HL-60 (cell line): ENCODE data around the gene USP43.
"Not testable (repeated sequence)": the region's sequence is repeated elsewhere in the genome, so short reads cannot be mapped to it uniquely, and the experiment has no call there.

Experiments
- DNase-seq, 2 experiments: peaks; one replicate each; pipeline ENCODE4 v3.0.0-alpha.2; 2010 to 2020; ENCODE audit warnings: low read depth in 1 of 2, low spot score in 1 of 2
- H3K27ac ChIP-seq: fragments of 250-450 bp; sonication (Bioruptor Pico); replicated peaks from 2 replicates; pipeline ENCODE4 v1.5.1; 2020; ENCODE audit warnings: mild to moderate bottlenecking, moderate library complexity
- H3K27me3 ChIP-seq: fragments of 250-450 bp; sonication (Bioruptor Pico); 2 replicates; pipeline ENCODE4 v1.5.1; 2021; ENCODE audit warnings: mild to moderate bottlenecking, moderate library complexity; ENCODE audit not compliant: insufficient read depth, poor library complexity, severe bottlenecking
- H3K4me3 ChIP-seq: replicated peaks from 2 replicates; pipeline ENCODE4 v1.5.1; 2011; ENCODE audit warnings: mild to moderate bottlenecking, control low read depth, low read length; ENCODE audit not compliant: insufficient read depth
- GABPA ChIP-seq: IDR thresholded peaks from 2 replicates; pipeline ENCODE4 v1.6.1; 2012; ENCODE audit warnings: low read depth
- POLR2AphosphoS5 ChIP-seq: IDR thresholded peaks from 2 replicates; pipeline ENCODE4 v1.6.1; 2012; ENCODE audit warnings: low read depth
- SPI1 ChIP-seq: IDR thresholded peaks from 2 replicates; pipeline ENCODE4 v1.6.1; 2012; ENCODE audit warnings: low read depth, mild to moderate bottlenecking, borderline replicate concordance
- TF ChIP-seq, protein P1 (sequence below): IDR thresholded peaks from one replicate; pipeline ENCODE4 v1.5.1; 2011; ENCODE audit warnings: low read length, control low read depth, inconsistent platforms; ENCODE audit not compliant: insufficient read depth
- TF ChIP-seq, protein P2 (sequence below): IDR thresholded peaks from 2 replicates; pipeline ENCODE4 v1.6.1; 2012; ENCODE audit warnings: low read depth; ENCODE audit not compliant: insufficient replicate concordance

The USP43 gene

DNA sequence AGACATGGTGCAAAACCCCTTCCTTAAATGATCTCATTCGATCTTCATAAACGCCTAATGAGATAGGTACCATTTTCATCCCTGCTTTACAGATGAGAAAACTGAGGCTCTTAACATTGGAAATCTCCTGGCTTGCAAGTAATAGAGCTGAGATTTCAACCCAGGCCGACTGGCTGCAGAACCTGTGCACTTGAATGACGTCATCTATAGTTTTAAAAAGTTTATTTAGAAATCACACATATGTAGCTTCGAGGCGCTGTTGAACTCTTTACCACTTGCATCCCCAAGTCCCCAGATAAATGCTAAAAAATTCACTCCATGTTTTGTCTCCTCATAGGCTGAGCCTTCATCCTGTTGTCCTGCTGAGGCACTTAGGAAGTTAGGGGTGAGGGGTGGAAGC is 38.9 kb upstream of the USP43 start:
- Histone ChIP-seq H3K27ac (no peak overlapping the region), H3K27me3 (no peaks in the 10 kb centered on the region), H3K4me3 (no peak overlapping the region)
- DNase-seq = no peak
- TF ChIP-seq, protein P1, sequence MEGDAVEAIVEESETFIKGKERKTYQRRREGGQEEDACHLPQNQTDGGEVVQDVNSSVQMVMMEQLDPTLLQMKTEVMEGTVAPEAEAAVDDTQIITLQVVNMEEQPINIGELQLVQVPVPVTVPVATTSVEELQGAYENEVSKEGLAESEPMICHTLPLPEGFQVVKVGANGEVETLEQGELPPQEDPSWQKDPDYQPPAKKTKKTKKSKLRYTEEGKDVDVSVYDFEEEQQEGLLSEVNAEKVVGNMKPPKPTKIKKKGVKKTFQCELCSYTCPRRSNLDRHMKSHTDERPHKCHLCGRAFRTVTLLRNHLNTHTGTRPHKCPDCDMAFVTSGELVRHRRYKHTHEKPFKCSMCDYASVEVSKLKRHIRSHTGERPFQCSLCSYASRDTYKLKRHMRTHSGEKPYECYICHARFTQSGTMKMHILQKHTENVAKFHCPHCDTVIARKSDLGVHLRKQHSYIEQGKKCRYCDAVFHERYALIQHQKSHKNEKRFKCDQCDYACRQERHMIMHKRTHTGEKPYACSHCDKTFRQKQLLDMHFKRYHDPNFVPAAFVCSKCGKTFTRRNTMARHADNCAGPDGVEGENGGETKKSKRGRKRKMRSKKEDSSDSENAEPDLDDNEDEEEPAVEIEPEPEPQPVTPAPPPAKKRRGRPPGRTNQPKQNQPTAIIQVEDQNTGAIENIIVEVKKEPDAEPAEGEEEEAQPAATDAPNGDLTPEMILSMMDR = no peak
- TF ChIP-seq SPI1 (no peak), POLR2AphosphoS5 (no peak), GABPA (no peak)
- TF ChIP-seq, protein P2, sequence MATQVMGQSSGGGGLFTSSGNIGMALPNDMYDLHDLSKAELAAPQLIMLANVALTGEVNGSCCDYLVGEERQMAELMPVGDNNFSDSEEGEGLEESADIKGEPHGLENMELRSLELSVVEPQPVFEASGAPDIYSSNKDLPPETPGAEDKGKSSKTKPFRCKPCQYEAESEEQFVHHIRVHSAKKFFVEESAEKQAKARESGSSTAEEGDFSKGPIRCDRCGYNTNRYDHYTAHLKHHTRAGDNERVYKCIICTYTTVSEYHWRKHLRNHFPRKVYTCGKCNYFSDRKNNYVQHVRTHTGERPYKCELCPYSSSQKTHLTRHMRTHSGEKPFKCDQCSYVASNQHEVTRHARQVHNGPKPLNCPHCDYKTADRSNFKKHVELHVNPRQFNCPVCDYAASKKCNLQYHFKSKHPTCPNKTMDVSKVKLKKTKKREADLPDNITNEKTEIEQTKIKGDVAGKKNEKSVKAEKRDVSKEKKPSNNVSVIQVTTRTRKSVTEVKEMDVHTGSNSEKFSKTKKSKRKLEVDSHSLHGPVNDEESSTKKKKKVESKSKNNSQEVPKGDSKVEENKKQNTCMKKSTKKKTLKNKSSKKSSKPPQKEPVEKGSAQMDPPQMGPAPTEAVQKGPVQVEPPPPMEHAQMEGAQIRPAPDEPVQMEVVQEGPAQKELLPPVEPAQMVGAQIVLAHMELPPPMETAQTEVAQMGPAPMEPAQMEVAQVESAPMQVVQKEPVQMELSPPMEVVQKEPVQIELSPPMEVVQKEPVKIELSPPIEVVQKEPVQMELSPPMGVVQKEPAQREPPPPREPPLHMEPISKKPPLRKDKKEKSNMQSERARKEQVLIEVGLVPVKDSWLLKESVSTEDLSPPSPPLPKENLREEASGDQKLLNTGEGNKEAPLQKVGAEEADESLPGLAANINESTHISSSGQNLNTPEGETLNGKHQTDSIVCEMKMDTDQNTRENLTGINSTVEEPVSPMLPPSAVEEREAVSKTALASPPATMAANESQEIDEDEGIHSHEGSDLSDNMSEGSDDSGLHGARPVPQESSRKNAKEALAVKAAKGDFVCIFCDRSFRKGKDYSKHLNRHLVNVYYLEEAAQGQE = no peak

DNA sequence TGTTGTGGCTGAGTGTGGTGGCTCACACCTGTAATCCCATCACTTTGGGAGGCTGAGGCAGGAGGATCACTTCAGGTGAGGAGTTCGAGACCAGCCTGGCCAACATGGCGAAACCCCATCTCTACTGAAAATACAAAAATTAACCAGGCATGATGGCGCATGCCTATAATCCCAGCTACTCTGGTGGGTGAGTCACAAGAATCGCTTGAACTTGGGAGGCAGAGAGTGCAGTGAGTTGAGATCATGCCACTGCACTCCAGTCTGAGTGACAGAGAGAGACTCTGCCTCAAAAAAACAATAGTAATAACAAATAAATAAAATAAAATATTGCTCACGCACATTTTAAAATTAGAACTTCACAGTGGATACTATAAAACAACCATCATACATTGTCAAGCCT is 38.3 kb upstream of the USP43 start:
- not testable (repeated sequence) for DNase-seq, H3K4me3 ChIP-seq, H3K27me3 ChIP-seq, H3K27ac ChIP-seq

DNA sequence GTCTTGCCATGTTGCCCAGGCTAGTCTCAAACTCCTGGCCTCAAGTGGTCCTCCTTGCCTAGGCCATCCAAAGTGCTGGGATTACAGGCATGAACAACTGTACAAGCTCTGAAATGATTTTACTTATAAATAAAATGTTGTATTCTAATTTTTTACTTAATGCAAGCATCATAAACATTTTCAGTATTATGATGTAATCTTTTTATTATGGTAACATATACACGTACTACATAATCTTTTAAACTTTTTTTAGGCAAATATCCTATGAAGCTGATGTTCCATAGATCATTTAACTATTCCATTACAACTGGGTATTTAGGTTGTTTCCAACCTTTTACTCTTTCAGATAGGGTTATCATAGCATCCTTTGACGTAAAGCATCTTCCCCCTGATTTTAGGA is 33.8 kb upstream of the USP43 start:
- Histone ChIP-seq H3K4me3 (no peak overlapping the region), H3K27ac (no peak overlapping the region), H3K27me3 (no peaks in the 10 kb centered on the region)
- TF ChIP-seq POLR2AphosphoS5 (no peak), SPI1 (no peak), GABPA (no peak)
- TF ChIP-seq, protein P2 = no peak
- TF ChIP-seq, protein P1 = no peak
- no peak for DNase-seq

DNA sequence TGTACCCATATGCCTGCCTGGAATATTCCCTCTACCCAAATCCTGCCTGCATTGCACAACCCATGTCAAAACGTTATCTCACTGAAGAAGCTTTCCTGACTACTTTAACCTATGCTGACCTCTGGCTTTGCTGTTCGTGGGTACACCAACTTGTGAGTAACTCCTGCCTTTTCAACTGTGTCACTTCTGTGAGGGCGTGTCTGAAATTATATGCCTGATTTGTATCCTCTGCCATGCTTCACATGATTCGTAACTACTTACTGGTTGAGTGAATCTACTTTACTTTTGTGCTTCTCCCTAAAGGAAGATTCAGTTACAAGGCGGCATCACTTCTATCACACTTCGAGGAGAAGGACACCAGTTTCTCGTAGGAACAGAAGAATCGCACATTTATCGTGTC is 33.3 kb upstream of the USP43 start:
- DNase-seq = no peak
- TF ChIP-seq GABPA (no peak), SPI1 (no peak), POLR2AphosphoS5 (no peak)
- TF ChIP-seq, protein P1 = no peak
- TF ChIP-seq, protein P2 = no peak
- H3K27me3 ChIP-seq = no peaks in the 10 kb centered on the region
- no peak overlapping the region for H3K4me3 ChIP-seq
- no peak overlapping the region for H3K27ac ChIP-seq
